ENCODE data around the gene HTRA3.

Gene HTRA3

DNA sequence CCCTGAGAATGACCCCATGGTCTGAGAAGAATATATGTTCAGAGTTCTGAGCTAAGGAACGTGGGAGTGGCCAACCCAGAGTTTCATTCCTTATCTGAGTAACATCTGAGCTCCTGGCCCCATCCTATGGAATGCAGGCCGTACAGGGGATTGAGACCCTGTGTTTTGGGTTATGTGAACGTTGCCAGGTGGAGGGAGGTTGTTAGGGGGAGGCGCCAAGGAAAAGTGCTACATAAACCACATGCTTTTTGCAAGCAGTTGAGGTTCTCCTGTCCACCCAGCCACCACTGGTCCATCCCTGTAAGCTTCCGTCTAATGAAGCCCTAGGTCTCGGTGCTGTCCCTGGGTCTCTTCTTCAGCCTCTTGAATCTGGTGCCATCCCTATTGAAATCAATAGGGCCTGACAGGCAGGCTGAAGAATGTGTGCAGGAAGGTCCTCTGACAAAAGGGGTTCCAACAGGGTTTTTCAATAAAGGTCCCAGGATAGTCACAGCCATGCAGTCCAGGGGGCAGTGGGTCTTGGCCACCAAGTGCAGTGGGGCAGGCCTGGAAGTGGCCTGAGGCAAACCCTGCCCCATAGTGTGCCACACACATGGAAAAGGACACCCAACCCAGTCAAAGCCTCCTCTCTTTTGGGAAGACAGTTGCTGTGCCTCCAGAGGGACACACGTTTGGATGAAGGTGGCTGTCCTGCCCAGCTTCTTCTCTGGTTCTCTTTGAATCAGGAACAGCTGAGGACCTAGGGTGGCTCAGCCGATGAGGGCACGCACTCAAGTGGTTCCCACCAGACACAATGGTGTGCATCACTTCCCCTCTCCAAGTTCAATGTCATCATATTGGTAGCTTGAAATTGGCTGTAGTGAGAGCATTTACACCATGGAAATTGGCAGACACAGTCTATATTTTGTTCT is 53.5 kb downstream of the HTRA3 start:
- DNase-seq: no peak

DNA sequence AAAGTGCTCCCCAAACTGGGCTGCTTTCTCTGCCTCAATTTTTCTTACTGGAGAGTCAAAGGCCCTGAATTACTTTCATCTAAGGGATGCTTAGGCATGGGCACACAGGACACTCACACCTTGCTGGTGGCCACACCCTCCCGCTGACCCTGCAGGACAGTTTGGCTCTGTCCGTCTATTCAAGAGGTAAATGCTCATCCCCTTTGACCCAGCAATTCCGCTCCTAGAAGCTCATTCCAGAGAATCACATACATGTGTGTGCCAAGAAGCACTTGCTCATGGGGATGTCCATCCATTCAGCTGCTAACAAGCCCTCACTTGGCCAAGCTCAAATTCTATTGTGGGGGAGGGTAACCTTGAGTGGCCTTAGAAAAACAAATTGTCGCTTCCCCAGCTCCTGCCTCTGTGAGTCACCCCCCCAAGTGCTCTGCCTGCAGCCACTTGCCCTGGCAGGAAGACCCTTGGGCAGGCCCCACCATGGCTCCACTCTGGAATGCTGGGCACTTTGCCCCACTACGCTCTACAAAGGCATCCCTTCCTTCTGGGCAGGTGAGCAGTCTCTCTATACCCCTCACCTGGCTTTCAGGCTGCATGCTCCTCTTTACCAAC is 54.5 kb downstream of the HTRA3 start:
- DNase-seq: no peak

DNA sequence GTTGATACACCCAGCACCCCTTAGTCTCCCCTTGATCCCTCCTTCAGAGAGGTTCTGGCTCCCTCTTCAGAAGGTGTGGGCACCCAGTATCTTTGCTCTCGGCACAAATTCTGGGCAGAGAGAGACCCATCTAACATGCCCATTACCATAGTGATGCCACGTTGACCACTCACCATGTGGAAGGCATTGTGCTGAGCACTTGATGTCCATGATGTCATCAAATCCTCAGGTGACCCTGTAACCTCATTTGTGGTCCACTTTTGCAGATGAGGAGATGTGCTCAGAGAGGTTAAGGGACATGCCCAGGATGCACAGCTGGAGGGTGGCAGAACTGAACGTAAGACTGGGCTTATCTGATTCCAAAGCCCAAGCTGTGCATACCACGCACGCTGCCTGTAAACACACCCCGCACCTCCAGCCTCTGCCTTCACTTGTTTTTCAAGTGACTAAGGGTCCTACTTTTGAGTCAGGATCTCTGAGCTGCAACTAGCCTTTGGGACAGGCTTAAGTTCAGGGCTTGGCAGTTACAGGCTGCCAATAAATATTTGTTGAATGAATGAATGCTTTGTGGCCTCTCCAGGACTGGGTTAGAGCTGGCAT is 55.2 kb downstream of the HTRA3 start:
- DNase-seq: no peak

DNA sequence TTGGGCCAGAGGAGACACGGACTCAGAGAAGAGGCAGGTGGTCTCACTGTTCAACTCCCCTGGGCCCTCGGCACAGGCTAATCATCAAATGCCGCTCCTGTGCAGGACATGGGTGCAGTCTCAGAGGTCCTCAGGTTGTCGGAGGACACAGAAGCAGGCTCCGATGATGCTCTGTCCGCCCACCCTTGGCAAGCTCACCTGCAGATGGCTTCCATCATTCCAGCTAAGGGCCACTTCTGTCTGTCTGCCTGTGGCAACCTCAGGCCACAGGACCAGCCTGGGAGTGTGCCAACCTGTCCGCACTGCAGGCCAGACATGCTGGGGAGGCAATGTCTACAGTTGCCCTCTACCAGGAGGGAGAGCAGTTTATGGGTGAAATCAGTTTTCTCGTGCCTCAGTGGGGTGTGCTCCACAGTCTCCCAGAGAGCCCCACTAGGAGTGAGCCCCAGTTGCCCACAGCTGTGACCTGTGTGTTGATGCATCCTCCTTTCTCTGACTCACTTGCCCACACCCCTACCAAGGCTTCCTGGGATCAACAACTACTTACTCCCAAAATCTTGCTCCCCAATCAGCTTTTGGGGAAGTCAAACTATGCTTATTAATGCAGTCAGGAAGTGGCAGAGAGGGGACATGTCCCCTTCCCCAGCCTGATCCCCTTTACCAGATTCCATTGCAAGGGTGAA is 55.9 kb downstream of the HTRA3 start:
- no peak for DNase-seq

DNA sequence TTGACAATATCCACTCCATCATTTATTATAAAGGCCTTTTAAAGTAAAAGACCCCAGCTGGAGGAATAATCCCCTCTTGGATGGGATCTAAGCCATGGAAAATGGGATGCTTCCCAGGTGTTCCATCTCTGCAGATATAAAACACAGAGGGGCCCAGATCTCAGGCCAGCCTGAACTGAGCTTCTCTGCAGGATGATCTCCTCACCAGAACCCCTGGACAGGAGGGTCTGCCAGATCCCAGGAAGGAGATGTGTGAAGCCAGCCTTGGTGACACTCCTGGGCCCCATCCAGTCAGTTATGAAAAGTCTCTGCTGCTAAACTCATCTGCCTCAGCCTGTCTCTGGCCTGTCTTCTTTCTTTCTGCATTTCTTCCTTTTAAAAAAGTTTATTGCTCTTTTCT is 56.7 kb downstream of the HTRA3 start:
- no peak for DNase-seq

DNA sequence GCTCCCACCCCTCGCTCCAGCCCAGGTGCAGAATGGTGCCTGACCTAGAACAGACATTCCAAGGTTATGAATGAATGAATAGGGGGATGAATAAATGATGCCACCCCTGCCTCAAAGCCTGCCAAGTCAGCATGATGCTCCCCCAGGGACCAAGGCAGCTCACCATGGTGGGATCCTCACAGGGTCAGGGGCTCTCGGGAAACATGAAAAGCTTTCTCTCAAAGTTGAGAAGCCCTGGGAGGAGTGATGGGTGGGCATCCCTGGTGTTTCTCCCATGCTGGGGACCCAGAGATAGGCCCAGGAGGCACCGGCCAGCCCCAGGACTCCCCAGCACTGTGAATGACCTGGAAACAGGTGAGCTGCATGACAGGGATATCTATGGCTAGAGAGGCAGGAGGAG is 58.9 kb downstream of the HTRA3 start:
- DNase-seq: no peak

DNA sequence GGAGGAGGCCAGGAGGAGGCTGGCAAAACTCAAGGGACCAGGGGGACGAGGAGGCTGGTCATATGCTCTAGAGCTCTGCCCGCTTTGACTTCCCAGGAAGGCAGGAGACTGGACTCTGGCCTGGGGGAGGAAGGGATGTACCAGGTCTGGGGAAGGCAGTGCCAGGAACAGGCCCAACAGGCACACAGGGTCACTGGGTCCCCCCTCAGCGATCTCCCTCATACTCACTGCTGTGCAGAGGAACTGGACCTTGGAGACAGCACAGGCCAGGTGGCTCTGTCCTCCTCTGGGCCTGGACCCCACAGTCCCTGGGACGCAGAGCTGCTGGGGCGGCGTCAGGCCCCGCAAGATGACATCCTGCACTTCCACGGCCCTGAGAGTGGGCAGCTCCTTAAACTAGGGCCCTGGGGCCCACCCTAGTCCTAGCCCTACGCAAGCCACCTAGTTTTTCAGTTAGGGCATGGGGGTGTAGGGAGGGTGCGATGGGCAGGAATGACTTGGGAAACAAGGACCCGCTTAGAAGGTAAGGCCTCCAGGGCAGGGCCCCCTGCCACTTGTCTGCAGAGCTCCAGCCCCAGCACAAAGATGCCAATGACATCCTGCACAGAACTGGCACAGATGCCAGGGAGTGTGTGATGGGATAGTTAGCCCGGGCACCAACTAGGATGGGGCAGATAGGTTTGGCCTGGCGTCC is 59.5 kb downstream of the HTRA3 start:
- no peak for DNase-seq

DNA sequence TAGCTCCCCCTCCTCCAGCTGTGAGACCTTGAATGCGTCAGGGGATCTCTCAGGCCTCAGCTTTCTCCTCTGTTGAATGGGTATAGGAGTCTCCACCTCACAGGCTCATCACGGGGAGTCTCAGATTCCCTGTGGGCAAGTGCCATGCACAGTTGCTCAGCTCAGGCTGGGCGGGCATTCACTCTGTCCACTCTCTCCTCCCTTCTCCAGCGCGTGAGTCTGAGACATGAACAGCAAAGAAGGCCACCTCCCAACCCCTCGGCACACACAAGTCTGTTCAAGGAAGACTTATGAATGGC is 60.0 kb downstream of the HTRA3 start:
- DNase-seq: no peak

DNA sequence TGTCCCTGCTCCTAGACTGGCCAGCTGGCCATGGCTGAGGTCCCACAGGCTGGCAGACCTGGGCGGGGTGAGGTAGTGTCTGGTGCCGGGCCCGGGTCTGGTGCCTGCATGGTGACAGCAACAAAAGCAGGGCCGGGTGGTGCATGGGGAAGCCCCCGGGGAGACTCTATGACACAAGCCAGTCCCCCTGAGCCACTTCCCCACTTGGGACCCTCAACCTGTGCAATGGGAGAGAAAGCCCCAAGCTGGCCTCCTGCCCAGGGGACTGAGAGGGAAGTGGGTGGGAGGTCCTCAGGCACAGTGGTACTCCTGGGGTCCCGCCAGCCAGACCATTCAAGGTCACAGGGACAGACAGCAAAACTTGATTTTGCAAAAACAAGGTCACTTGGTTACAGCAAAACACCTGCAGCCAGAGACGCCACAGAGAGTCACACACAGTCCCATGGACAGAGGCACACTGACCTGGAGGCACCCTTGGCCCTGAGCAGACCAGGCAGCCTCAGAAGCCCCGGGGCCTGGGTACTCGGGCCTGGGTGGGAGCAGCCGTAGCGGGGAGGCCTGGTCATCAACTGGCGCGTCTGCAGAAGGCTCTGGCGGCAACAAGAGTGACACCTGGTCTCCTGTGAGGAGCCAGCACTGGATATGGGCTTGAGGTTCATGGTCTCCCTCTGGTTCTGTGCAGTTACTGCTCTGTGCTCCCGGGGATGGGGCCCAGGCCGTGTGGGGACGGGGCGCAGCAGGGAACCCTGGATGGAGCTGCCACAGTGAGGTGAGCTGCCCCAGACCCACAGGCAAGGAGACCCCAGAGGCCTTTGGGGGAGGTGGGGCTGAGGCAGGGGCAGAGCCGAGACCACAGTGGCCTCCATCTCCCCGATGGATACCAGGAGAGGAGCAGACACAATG is 60.6 kb downstream of the HTRA3 start:
- DNase-seq: no peak

DNA sequence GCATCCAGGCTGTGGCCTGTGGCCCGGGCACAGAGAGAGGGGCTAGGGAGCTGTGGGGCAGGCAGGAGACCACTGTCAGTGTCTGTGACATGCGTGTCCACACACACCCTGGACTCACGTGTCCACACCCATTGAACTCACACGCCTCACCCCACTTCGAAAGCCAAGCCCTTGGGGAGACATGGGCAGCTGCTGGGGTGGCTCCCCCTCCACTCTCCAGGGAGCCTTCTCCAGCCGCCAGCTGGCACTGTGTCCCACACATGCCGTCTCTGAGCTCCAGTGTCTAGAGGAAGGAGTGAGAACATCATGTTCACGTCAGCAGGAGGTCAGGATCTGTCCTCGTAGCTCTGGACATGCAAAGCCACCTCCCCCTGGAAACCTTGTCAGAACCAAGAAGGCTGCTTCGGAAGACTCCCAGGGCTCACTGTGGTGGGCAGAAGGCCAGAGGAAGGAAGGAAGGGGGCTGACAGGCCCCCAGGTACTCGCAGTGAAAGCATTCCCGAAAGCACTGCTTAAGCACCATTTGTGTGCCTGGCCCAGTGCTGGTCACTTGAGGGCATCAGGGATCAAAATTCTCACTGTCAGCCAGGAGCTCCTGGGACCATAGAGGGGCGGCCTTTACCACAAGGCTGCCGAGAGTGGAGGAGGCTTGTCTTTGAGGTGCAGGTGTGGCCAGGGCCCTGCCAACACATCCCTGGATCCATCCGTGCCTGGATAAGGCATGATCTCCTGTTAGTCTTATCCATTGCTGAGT is 61.4 kb downstream of the HTRA3 start:
- peak in 12 of 56 donors; percentile 10 to 44 (median 21) for DNase-seq

DNA sequence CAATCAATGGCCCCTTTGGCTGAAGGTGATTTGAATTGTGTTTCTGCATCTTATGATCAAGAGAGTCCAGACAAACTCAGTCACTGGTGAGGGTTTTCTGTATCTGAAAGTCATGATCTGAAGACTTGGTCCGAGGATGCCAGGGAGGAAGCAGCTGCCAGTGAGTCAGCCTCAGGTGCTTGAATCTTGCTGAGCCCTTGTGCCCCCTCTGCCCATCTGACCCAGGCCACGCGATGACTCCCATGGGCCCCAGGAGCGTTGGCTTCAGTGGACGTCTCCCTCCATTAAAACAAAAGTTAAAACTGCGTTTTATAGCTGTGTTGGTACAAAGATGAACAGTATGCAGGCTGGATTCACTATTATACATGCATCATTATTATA is 62.0 kb downstream of the HTRA3 start:
- DNase-seq: no peak

DNA sequence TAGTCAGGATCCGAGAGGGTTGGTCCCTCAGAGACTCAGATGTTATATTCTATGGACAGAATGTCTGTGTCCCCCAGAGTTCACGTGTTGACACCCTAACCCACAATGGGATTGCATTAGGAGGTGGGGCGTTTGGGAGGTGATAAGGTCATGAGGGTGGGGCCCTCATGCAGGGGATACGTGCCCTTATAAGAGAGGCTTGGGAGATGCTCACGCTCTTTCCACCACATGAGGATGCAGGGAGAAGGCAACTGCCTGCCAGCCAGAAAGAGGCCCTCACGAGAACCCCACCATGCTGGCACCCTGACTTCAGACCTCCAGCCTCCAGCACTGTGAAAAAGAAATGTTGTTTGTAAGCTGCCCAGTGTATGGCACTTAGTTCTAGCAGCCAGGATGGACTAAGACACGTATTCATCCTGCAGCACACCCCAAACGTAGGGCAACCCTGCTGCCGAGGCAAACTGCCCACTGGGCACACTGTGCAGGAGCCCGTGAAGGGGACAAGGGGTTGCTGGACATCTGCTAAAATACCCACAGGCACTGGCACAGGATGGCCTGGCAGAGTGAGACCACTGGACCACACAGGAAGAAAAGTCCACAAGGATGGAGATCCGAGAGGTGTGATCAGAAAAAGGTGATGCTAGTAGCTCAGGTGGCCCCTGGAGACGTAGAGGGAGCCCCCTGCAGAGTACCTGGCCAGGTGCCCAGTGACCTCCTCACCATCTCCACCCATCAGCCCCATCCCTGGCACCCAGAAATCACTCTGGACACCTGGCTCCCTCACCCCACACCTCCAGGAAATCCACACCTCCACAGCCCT is 62.7 kb downstream of the HTRA3 start:
- DNase-seq: no peak

DNA sequence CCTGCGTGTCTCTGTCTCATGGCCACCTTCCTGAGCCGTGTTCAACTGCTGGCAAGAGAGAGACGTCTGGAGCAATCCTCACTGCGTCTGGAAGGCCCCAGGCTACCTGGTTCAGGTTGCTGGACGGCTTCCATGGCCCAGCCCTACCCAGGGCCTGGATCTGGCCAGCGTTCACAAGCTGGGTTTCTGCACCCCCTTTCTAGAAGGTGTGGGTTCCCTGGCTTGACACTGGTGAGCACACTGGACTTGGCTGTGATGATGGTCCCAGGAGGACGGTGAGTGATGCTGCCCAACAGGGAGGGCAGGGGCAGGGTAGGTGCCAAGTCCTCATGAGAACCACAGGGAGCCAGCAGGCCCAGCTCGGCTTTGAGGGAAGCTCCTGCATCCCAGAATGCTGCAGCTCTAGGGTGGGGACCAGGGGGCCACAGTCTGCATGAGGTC is 63.4 kb downstream of the HTRA3 start:
- DNase-seq: no peak

DNA sequence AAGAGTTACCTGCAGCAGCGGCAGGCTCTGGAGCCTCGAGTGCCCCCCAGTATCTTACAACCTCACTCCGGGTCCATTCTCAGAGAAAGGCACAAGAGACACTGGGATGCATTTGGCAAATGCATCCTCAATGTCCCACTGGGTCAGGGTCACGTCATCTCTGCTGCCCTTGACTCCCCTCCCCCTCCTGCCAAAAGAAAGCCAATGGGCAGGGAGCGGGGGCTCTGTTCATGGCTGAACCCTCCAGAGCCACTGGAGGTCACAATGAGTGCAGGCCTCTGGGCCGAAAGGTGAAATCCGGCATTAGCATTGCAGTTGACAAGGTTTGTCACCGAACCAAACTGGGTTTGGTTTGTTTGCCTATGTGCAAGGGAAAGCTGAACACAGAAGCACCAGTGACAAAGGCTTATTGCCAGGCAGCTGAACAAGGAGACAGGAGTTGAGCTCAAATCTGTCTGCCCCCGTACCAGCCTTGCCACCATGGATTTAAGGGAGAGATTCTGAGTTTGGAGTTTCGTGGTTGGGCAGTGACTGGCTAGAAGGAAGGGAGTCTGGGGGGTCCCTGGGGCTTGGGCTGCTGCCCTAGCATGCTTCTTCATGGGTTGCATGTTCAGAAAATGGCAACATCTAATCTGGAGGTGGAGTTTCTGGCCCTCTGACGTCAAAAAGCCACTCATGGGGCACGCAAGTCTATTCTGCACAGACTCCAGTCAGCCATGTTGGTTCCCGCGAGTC is 64.3 kb downstream of the HTRA3 start:
- DNase-seq: no peak

DNA sequence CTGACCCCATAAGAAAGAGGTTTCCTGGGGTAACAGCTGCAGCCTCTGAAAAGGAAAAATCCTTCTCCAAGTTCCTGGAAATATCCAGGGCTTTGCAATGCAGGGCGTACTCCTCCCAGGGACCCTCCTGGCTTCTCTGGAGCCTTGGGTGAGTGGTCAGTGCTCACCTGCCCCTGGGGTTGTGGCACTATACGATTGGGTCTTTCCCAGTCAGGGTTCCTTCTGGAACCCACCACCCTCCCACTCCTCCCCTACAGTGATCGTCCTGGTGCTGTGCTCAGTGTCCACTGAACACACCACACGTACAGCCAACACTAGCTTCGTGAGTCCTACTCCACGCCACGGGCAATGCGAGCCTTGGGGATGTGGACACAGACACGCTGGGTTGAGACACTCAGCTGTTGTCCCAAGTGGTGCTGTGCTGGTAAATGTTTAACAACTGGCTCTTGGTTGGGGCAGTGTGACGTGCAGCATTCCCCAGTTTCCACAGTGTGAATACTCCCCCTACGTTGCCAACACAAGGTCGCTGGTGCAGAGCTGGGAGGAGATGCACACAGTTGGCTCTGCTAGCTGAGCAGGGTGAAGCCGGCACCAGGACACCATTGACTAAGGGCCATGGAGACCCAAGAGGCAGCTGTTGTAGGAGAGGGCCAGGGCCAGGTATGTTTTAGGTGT is 65.4 kb downstream of the HTRA3 start:
- no peak for DNase-seq

DNA sequence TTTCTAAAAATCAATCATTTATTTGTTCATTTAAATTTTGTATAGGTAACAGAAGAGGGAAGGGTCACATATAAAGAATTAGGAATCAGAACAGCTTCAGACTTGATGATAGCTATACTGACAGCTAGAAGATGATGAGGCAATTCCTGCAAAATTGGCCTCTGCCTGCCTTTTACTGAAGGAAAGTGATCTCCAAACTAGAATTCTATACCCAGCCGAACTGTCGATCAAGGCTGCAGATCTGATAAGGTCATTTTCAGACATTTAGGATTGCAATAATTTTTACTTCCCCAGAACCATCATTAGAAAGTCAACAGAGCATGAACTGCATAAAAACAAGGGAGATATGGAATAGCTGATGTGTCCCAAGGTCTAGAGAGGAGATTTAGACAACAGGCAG is 66.3 kb downstream of the HTRA3 start:
- no peak for DNase-seq

DNA sequence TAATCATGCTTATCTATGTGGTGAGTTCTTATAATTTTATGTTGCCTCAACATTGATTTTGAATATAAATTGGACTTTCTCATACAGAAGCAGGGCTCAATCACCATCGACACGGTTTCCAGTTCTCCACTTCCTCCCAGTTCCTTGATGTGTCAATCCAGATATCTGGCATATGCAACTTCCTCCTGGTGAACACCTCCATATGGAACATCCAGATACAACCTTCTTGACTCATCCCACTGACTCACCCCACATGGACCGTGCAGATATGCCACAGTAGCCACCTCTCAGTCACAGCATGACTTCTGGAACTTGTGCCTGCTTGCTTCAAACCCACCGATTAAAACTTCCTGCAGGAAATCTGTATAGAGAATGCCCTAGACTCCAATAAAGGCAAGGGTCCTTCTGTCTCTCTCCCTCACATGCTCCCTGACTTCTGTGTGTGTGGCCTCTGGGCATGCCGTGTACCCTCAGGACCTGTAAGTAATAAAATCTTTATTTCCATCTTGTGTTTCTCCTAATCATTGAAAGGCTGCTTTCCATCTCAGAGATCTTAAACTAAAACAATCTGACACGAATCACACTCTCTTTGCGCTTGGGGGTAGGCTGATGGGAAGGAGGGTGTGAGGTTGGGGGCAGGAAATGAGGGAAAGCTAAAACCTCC is 67.0 kb downstream of the HTRA3 start:
- no peak for DNase-seq

Measured in amygdala (tissue), 56 donors.